GM12892 (cell line): ENCODE results near the gene LRRC74A.

ENCODE experiments used
- POLR2A ChIP-seq: IDR thresholded peaks from 2 replicates; pipeline ENCODE4 v1.6.1; 2011; ENCODE audit warnings: low read depth, low read length, control low read depth
- POLR2AphosphoS5 ChIP-seq: IDR thresholded peaks from 2 replicates; pipeline ENCODE4 v1.6.1; 2011; ENCODE audit warnings: low read depth, low read length, control low read depth
- TAF1 ChIP-seq: IDR thresholded peaks from 2 replicates; pipeline ENCODE4 v1.6.1; 2011; ENCODE audit warnings: low read depth, mild to moderate bottlenecking, control low read depth, low read length, borderline replicate concordance

GRCh38 chr14:76848879-76849278 is 22.7 kb downstream of the LRRC74A start:
- no peak for TF ChIP-seq POLR2A
- TF ChIP-seq POLR2AphosphoS5: no peak
- TF ChIP-seq TAF1: no peak
